ENCODE data around the gene IP6K1.
A peak's percentile ranks its signal among the peaks of the same experiment; 100 is the strongest.
"Not testable (repeated sequence)": the region's sequence is repeated elsewhere in the genome, so short reads cannot be mapped to it uniquely, and the experiment has no call there.

The IP6K1 gene

DNA sequence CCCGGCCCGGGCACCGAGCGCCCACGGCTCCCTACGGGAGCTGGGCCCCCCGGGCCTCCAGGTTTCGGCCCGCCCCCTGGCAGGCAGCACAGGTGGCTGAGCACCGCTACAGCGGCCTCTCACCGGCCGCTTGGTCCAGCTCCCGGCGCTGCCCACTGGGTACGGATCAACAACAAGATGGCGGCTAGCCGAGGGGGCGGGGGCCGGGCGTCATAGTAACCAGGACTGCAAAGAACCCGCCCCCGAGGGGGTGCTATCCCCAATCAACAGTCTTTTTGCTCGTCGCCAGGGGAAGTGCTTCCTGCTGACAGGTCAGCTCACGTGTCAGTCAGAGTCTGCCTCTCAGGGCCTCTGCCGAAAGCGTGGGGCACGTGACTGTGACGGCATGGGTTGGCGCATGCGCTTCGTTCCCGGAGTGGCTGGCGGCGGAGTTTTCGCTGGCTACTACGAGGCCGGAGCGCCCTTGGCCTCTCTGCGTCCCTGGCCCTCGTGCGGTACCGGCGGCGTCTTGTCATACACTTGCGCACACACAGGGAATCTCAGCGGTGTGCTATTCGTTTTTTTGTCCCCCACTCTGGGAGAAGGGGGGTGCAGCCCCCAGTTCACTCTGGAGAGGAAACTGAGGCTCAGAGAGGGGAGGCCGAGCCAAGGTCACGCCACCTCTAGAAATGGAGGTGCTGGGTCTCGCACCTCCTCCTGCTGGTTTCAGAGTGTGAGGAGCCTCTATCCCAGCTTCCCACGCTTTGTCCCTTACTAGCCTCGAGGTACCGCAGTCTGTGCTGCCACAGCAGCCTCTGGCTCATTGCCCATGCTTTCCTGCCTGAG lies at the start of gene IP6K1:
Gene IP6K1 (minus strand): TSS at position 186 of the 825 bp plus-strand sequence. CDS start 38,502 bp downstream, outside the sequence.
- peaks cover 9% of the 10 kb centered on the region for H3K4me1 ChIP-seq (ENCODE audit: insufficient read depth, low read length)
- peaks cover under 1% of the 10 kb centered on the region; the same call in 1 of the 2 replicates for H3K36me3 ChIP-seq (ENCODE audit: insufficient read depth, low read length)
- no peaks in the 10 kb centered on the region for H3K9me3 ChIP-seq (ENCODE audit: control insufficient read depth, insufficient read depth, low read length)
- peak within 1 kb of the TSS; percentile 92 for H3K9ac ChIP-seq (ENCODE audit: low read depth, low read length)

DNA sequence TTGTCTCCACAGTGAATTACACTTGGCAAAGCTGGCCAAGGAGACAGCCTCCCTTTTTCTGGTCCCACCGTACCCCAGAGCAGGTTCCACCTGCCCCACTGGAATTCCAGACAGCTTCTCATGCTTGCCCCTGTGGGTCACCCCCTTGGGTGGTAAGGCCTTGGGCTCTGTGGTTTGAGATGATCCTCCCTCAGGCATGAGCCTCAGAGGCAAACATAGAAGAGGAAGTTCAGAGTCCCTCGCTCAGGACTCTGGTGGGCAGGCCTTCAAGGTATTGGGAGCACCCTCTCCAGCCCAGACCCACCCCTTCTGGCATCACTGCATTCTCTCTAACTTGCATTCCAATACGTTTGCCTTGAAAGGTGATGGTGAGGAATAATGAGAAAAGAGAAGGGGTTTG lies 45.0 kb upstream of the IP6K1 start:
- H3K9ac ChIP-seq (ENCODE audit: low read depth, low read length): no peak overlapping the region
- no peaks in the 10 kb centered on the region for H3K9me3 ChIP-seq (ENCODE audit: control insufficient read depth, insufficient read depth, low read length)
- peaks cover 22% of the 10 kb centered on the region for H3K36me3 ChIP-seq (ENCODE audit: insufficient read depth, low read length)
- no peaks in the 10 kb centered on the region for H3K4me1 ChIP-seq (ENCODE audit: insufficient read depth, low read length)

DNA sequence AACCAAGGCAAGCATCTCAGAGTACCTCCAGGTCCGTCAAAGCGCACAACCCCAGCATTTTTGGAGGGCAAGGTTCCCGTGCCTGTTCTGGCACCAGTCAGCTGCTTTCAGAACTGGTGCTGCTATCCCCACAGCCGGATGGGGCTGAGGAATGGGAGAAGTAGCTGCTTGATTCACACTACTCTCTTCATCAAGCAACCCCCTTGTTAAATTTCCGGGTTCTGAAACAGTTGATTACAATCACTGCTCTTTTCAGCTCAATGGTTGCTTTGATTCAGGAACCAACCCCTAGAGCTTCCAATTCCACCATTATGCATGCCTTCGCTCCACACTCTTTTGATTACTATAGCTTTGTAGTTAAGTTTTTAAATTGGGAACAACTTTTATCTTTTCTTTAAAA lies 39.7 kb upstream of the IP6K1 start:
- H3K36me3 ChIP-seq (ENCODE audit: insufficient read depth, low read length): peaks cover 8% of the 10 kb centered on the region
- H3K9me3 ChIP-seq (ENCODE audit: control insufficient read depth, insufficient read depth, low read length): no peaks in the 10 kb centered on the region
- H3K9ac ChIP-seq (ENCODE audit: low read depth, low read length): no peak overlapping the region
- no peaks in the 10 kb centered on the region for H3K4me1 ChIP-seq (ENCODE audit: insufficient read depth, low read length)

DNA sequence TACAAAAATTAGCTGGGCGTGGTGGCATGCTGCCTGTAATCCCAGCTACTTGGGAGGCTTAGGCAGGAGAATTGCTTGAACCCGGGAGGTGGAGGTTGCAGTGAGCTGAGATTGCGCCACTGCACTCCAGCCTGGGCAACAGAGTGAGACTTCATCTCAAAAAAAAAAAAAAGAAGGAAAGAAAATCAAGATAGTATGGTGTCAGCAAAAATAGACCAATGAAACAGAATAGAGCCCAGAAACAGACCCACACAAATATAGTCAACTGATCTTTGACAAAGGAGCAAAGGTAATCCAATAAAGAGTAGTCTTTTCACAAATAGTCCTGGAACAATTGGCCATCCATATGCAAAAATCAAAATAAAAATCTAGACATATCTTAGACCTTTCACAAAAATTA lies 36.8 kb upstream of the IP6K1 start:
- not testable (repeated sequence) for H3K9ac ChIP-seq (ENCODE audit: low read depth, low read length); H3K36me3 ChIP-seq (ENCODE audit: insufficient read depth, low read length); H3K4me1 ChIP-seq (ENCODE audit: insufficient read depth, low read length); H3K9me3 ChIP-seq (ENCODE audit: control insufficient read depth, insufficient read depth, low read length)

DNA sequence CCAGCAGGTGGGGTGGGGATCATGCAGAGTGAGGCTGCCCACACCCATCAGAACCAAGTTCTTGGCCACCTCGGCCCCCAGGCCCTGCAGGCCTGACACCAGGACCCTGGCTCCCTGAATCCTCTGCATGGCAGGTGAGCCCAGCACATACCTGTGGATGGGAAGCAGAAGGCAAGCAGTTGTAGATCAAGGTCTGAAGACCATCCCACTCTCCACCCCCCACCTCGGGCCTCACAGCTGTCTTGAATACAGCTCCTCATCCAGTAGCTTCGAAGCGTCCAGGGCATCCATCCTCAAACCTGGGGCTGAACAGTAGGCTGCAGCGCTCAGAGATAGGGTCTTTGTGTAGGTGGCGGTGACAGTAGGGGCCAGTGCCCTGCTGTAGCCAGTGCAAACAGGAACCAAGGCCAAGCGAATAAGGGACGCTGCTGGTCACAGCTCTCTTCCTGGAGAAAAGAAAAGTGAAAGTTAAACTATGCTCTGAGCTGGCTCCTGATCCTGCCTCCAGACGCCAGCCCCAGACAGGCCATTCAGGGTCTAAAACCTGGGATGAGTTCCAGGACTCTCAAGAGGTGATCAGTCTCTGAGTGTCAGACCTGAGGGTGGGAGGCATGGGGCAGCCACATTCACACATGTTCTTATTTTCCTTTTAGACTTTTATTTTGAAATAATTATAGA lies 27.3 kb upstream of the IP6K1 start, which contains the start of gene UBA7:
Gene UBA7 (minus strand): TSS at position 457 of the 678 bp plus-strand sequence. CDS start 166 bp downstream, at position 291.
- H3K9ac ChIP-seq (ENCODE audit: low read depth, low read length): no peak within 1 kb of the TSS
- no peaks in the 10 kb centered on the region for H3K9me3 ChIP-seq (ENCODE audit: control insufficient read depth, insufficient read depth, low read length)
- H3K4me1 ChIP-seq (ENCODE audit: insufficient read depth, low read length): no peaks in the 10 kb centered on the region
- H3K36me3 ChIP-seq (ENCODE audit: insufficient read depth, low read length): no peaks in the 10 kb centered on the region

DNA sequence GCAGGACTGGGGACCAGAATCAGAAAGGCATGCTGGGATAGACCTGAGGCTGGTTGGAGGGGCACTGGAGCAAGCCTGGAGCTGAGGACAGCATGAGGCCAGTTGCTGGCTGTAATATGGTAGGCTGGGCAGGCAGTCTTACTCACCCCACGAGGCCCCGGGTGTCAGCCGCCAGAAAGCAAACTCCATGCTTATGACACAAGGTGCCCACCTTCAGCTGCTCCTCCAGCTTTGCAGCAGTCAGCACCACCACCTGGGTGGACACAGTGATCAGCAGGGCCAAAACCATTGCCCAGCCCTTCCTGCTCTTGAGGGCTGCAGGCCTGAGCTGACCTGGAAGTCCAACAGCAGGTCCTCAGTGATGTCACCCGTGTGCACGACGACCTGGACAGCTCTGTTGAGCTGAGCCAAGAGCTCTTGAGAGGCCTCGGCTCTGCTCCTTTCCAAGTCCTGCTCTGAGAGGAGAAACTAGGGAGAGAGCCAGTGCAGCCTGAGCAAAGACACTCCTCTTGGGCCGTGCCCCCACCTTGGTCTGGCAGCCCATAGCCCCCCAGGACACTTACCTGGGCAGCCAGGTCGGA lies 26.7 kb upstream of the IP6K1 start:
- Histone ChIP-seq H3K4me1 (ENCODE audit: insufficient read depth, low read length) (no peaks in the 10 kb centered on the region), H3K9ac (ENCODE audit: low read depth, low read length) (no peak overlapping the region), H3K36me3 (ENCODE audit: insufficient read depth, low read length) (no peaks in the 10 kb centered on the region), H3K9me3 (ENCODE audit: control insufficient read depth, insufficient read depth, low read length) (no peaks in the 10 kb centered on the region)

DNA sequence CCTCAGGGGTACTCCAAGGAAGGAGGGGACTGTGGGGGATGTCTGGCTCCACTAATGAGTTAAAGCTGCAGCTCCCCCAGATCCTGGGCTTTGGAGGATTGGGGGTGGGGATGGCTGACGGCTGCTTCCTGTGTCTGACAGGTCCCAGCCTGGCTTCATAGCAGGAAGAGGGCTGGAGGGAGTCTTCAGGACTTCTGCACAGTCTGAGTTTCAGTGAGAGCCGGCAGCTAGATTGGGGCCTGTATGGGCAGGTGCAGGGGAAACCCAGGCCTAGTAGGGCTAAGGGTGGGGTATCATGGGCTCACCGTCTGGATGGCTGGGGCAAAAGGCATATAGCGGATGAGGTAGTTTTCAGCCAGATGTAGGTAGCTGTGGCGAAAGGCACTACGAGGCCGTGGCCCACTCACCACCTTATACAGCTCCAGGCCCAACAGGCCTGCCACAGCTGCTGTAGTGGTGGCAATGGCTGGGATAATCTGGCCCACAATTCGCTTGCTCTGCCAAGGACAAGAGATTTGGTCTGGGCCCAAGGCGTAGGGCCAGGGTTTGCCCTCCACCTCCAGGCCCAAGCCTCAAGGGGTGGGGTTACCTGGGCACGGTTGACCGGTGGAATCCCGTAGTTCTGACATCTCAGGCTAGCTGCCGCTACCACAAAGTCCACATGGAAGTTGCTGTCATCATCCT lies 21.2 kb upstream of the IP6K1 start:
- H3K4me1 ChIP-seq (ENCODE audit: insufficient read depth, low read length): peaks cover 25% of the 10 kb centered on the region
- H3K36me3 ChIP-seq (ENCODE audit: insufficient read depth, low read length): no peaks in the 10 kb centered on the region
- H3K9me3 ChIP-seq (ENCODE audit: control insufficient read depth, insufficient read depth, low read length): no peaks in the 10 kb centered on the region
- no peak overlapping the region for H3K9ac ChIP-seq (ENCODE audit: low read depth, low read length)

DNA sequence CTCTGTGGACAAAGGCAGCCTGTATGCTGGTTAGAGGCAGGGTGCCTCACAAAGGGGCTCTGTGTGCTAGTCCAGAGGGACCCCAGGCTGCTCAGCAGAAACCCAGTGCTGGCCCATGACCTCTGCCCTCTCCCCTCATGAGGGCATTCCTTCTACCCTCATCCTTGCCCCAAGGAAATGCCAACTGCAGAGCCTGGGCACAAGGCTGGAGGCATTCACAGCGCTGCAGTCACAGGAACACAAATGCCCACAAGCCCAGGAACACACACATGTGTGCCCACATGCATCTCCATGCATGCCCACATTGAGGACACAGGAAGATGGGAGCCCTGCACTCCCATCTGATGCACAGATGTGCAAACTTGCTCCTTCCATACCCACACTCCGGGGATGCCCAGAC lies 20.5 kb upstream of the IP6K1 start:
- Histone ChIP-seq H3K9ac (ENCODE audit: low read depth, low read length) (no peak overlapping the region), H3K36me3 (ENCODE audit: insufficient read depth, low read length) (no peaks in the 10 kb centered on the region), H3K4me1 (ENCODE audit: insufficient read depth, low read length) (peaks cover 25% of the 10 kb centered on the region), H3K9me3 (ENCODE audit: control insufficient read depth, insufficient read depth, low read length) (no peaks in the 10 kb centered on the region)

DNA sequence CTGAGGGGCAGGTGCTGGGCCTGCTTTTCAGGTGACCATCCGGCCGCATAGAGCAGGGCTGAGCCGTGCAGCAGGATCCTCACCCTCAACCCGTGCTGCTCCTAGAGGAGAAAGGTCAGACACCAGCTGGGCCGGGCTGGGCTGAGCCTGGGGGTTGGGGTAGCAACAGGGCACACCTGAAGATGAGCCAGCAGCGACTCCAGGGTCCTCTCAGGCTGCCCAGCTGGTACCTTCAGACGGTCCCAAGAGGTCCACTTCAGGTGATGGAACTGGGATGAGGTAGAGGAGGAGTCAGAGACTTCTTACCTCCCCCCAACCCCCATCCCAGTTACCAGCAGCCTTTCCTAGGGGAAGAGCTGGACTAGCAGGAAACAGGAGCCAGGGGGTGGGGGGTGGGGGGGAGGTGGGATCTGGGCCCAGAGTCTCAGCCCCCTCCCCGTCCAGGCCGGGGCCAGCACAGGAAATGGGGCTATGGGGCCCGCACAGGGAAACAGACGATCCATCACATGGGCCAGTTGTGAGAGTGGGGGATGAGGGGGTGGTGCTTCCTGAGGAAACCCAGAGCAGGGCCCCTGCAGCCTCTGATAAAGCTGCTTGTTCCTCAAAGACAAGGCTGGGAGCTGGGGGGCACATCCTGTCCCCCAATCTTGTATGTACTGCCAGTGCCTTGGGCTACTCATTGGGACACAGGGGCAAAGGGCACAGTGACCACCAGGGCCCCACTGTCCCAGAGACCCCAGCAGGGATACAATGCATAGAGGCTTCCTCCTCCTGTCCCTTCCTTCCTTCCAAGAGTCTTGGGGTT lies 19.8 kb upstream of the IP6K1 start:
- H3K36me3 ChIP-seq (ENCODE audit: insufficient read depth, low read length): no peaks in the 10 kb centered on the region
- peaks cover 25% of the 10 kb centered on the region for H3K4me1 ChIP-seq (ENCODE audit: insufficient read depth, low read length)
- H3K9ac ChIP-seq (ENCODE audit: low read depth, low read length): no peak overlapping the region

DNA sequence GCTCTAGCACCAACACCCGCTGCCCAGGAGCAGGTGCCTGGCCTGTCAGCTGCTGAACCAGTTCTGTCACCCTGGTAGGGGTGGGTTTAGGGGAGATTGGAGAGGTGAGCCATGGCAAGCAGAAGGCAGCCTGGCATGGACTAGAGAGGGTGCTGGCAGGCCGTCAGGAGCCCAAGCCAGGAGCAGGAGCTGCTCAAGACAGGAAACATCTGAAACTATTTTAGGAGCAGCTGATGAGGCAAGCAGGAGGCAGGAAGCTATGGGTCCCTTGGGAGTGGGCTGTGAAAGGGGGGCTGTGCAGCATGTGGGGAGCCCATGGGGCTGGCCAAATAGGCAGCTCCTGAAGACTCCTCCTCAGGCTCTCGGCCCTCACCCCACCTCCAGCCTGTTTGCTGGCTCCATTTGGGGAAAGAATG lies 19.0 kb upstream of the IP6K1 start:
- Histone ChIP-seq H3K9ac (ENCODE audit: low read depth, low read length) (no peak overlapping the region), H3K4me1 (ENCODE audit: insufficient read depth, low read length) (peaks cover 25% of the 10 kb centered on the region)

More for the DNA sequence above, 19.8 kb upstream of the IP6K1 start:
- H3K9me3 ChIP-seq (ENCODE audit: control insufficient read depth, insufficient read depth, low read length): no peaks in the 10 kb centered on the region

DNA sequence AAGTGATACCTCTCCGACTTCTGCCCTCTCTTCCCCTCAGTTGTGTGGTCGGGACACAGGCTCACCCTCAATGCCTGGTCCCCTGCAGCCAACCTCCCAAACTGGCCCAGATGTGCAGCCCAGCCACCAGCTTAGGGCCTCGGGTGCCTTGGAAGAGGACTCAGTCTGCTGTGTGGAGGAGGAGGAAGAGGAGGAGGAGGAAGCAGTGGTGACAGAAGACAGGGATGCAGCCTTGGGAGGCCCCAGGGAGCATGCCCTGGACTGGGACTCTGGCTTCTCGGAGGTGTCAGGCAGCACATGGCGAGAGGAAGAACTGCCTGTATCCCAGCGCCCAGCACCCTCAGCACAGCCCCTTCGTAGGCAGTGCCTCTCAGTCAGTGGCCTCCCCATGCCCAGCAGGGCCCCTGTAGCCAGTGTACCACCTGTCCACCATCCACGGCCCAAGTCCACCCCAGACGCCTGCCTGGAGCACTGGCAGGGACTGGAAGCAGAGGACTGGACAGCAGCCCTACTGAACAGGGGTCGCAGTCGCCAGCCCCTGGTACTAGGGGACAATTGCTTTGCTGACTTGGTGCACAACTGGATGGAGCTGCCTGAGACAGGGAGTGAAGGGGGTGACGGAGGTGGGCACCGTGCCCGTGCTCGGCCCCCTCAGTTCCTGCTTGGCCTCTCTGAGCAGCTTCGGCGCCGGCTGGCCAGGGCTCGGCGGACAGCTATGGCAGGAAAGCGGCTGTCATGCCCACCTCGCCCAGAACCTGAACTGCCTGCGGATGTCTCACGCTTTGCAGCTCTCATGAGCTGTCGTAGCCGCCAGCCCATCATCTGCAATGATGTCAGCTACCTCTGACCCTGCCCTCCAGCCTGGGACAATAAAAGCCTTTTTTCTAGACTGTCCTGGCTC lies 18.0 kb upstream of the IP6K1 start:
- peak overlapping the region; percentile 96; the same call in 1 of the 2 replicates for H3K9ac ChIP-seq (ENCODE audit: low read depth, low read length)
- H3K4me1 ChIP-seq (ENCODE audit: insufficient read depth, low read length): peaks cover 25% of the 10 kb centered on the region
- no peaks in the 10 kb centered on the region for H3K9me3 ChIP-seq (ENCODE audit: control insufficient read depth, insufficient read depth, low read length)
- H3K36me3 ChIP-seq (ENCODE audit: insufficient read depth, low read length): no peaks in the 10 kb centered on the region

More for the DNA sequence above, 19.0 kb upstream of the IP6K1 start:
- Histone ChIP-seq H3K9me3 (ENCODE audit: control insufficient read depth, insufficient read depth, low read length) (no peaks in the 10 kb centered on the region), H3K36me3 (ENCODE audit: insufficient read depth, low read length) (no peaks in the 10 kb centered on the region)

DNA sequence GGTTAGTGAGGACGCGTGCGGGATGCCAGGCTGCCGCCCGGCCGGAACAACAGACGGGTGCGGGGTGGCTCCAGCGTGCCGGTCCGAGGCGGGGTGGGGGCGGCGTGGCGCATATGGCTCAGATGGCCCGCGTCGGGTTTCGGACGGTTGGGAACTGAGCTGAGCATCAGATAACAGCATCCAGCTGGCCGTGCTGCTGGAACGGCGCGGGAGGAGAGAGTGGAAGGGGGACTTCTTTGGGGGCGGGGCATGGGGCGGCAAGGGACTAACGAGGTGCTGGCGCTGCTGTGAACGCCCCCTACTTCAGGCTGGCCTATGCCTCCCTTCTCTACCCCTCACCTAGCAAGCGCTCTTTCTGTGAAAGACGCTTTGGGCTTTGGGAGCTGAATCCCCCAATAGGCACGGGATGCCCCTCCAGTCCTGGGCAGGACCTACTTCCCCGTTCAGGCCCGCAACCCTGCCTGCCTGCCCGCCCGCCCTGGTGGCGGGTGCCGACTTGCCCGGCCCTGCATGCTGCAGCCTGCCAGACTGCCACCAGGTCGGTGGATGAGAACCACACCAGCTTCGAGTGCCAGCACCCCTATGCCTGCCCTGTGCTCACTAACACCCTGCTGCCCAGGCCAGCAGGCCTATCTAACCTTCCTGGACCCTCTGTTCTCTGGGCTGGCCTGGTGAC lies 17.3 kb upstream of the IP6K1 start:
- H3K9me3 ChIP-seq (ENCODE audit: control insufficient read depth, insufficient read depth, low read length): no peaks in the 10 kb centered on the region
- no peaks in the 10 kb centered on the region for H3K36me3 ChIP-seq (ENCODE audit: insufficient read depth, low read length)
- H3K4me1 ChIP-seq (ENCODE audit: insufficient read depth, low read length): peaks cover 25% of the 10 kb centered on the region
- H3K9ac ChIP-seq (ENCODE audit: low read depth, low read length): peak overlapping the region; percentile 96; the same call in 1 of the 2 replicates
